ENCODE data around the gene EIF3B. TPM values are rescaled to one million over a fixed set of nuclear protein-coding genes. Genes with fewer than 3 reads are reported as not detected.

The EIF3B gene
- total and polyA plus RNA-seq, 4 donors = 82.5 to 133 (median 96.0) TPM

DNA sequence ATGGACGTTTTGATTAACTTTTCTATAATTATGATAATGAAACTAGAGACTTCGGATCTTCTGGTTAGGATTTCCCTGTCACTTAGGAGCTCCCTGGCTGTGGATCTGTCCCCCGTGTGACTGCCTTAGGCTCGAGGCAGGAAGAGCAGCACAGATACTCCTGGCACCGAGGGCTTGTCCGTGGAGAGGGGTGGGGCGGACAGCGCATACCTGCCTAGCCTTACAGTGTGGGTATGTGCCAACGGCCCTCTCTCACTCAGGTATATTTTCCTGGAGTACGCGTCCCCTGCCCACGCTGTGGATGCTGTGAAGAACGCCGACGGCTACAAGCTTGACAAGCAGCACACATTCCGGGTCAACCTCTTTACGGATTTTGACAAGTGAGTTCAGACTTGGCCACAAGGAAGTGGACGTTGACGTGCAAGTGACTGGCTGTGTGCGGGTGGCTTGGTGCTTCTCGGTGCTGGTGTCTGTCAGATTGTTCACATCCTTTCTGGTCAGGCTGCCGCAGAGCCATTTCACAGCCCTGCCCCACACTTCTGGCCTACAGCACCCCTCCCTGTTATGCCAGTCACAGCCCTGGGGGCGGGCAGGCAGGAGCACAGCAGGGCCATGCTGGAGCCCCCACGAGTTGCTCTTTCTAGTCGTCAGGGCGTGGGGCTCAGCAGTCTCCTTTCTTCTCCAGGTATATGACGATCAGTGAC, 7.9 kb downstream of the EIF3B start:
- Histone ChIP-seq H3K36me3 (ENCODE audit: control insufficient read depth in 4 of 4, insufficient read depth in 4 of 4, low read length in 4 of 4) (peaks cover 34 to 48% (median 42%) of the 10 kb centered on the region in 4 donors), H3K27ac (ENCODE audit: low read depth in 1 of 2, low read length in 1 of 2) (no peak overlapping the region), H3K4me1 (ENCODE audit: control insufficient read depth in 5 of 5, insufficient read depth in 5 of 5, low read length in 5 of 5) (peaks cover 0 to 7% (median 0%) of the 10 kb centered on the region in 5 donors), H3K4me3 (no peak overlapping the region), H3K9me3 (ENCODE audit: control insufficient read depth in 4 of 4, insufficient read depth in 3 of 4, low read length in 3 of 4) (no peaks in the 10 kb centered on the region), H3K9ac (ENCODE audit: insufficient read depth in 1 of 2, low read length in 2 of 2) (no peak overlapping the region), H3K27me3 (ENCODE audit: control insufficient read depth in 3 of 3, insufficient read depth in 3 of 3, low read length in 2 of 3) (no peaks in the 10 kb centered on the region)
- ATAC-seq (ENCODE audit: insufficient read depth, low FRiP score) (no peak), DNase-seq (no peak)
- WGBS, 2 donors = 94% methylated on average over 27 of the region's 27 CpGs
- TF ChIP-seq, protein P1, sequence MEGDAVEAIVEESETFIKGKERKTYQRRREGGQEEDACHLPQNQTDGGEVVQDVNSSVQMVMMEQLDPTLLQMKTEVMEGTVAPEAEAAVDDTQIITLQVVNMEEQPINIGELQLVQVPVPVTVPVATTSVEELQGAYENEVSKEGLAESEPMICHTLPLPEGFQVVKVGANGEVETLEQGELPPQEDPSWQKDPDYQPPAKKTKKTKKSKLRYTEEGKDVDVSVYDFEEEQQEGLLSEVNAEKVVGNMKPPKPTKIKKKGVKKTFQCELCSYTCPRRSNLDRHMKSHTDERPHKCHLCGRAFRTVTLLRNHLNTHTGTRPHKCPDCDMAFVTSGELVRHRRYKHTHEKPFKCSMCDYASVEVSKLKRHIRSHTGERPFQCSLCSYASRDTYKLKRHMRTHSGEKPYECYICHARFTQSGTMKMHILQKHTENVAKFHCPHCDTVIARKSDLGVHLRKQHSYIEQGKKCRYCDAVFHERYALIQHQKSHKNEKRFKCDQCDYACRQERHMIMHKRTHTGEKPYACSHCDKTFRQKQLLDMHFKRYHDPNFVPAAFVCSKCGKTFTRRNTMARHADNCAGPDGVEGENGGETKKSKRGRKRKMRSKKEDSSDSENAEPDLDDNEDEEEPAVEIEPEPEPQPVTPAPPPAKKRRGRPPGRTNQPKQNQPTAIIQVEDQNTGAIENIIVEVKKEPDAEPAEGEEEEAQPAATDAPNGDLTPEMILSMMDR (IDR thresholded peaks at IDR 0.05; ENCODE audit: control extremely low read depth, extremely low read depth) = no peak

- no peak for ATAC-seq (ENCODE audit: insufficient read depth, low FRiP score)
- no peaks in the 10 kb centered on the region for H3K27me3 ChIP-seq (ENCODE audit: control insufficient read depth in 3 of 3, insufficient read depth in 3 of 3, low read length in 2 of 3)
- no peaks in the 10 kb centered on the region for H3K4me1 ChIP-seq (ENCODE audit: control insufficient read depth in 5 of 5, insufficient read depth in 5 of 5, low read length in 5 of 5)
- H3K27ac ChIP-seq (ENCODE audit: low read depth in 1 of 2, low read length in 1 of 2) = no peak overlapping the region
- no peak overlapping the region for H3K4me3 ChIP-seq
- 94 to 95% methylated on average over 10 of the region's 10 CpGs for WGBS, 2 donors
- peaks cover 49 to 77% (median 59%) of the 10 kb centered on the region in 4 donors for H3K36me3 ChIP-seq (ENCODE audit: control insufficient read depth in 4 of 4, insufficient read depth in 4 of 4, low read length in 4 of 4)
- H3K9ac ChIP-seq (ENCODE audit: insufficient read depth in 1 of 2, low read length in 2 of 2) = no peak overlapping the region
- no peaks in the 10 kb centered on the region for H3K9me3 ChIP-seq (ENCODE audit: control insufficient read depth in 4 of 4, insufficient read depth in 3 of 4, low read length in 3 of 4)
- no peak for DNase-seq
- TF ChIP-seq, protein P1 (IDR thresholded peaks at IDR 0.05; ENCODE audit: control extremely low read depth, extremely low read depth) = no peak
These were observed 14.5 kb downstream of the EIF3B start for GRCh38 chr7:2369139-2369538.

DNA sequence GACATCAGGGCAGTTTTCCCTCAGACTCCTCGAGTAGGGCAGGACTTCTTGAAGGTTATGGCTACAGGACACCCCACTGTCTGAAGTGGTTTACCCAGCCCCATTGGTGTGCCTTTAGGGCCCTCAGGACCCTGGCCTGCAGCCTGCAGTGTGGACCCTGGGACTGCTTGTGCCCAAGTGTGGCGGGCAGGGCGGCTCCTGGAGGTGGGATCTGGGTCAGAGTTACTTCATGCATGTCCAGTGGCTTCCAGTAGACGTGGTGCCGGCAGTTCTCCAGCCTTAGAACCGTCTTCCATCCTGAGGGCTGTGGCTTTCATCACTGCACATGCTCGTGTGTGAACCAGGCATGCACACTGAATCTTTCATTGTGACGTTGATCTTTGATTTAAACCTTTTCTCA, 16.7 kb downstream of the EIF3B start:
- no peak overlapping the region for H3K4me3 ChIP-seq
- H3K27ac ChIP-seq (ENCODE audit: low read depth in 1 of 2, low read length in 1 of 2) = no peak overlapping the region
- DNase-seq (no peak), ATAC-seq (ENCODE audit: insufficient read depth, low FRiP score) (no peak)
- no peak overlapping the region for H3K9ac ChIP-seq (ENCODE audit: insufficient read depth in 1 of 2, low read length in 2 of 2)
- H3K4me1 ChIP-seq (ENCODE audit: control insufficient read depth in 5 of 5, insufficient read depth in 5 of 5, low read length in 5 of 5) = no peaks in the 10 kb centered on the region
- TF ChIP-seq, protein P1 (IDR thresholded peaks at IDR 0.05; ENCODE audit: control extremely low read depth, extremely low read depth) = no peak
- peaks cover 34 to 78% (median 58%) of the 10 kb centered on the region in 4 donors for H3K36me3 ChIP-seq (ENCODE audit: control insufficient read depth in 4 of 4, insufficient read depth in 4 of 4, low read length in 4 of 4)
- no peaks in the 10 kb centered on the region for H3K27me3 ChIP-seq (ENCODE audit: control insufficient read depth in 3 of 3, insufficient read depth in 3 of 3, low read length in 2 of 3)
- no peaks in the 10 kb centered on the region for H3K9me3 ChIP-seq (ENCODE audit: control insufficient read depth in 4 of 4, insufficient read depth in 3 of 4, low read length in 3 of 4)
- WGBS, 2 donors = 92 to 97% methylated on average over 8 of the region's 8 CpGs

Measured in lung (tissue), 12 donors.